ENCODE measurements around the gene DGCR6L. TPM values are rescaled to one million over a fixed set of nuclear protein-coding genes. Genes with fewer than 3 reads are reported as not detected.

Gene DGCR6L
- total and polyA plus RNA-seq, 2 of the 4 experiments (the other 2 are of a cell fraction), result 65.4 to 80.4 TPM

- H4K20me1 ChIP-seq (ENCODE audit: insufficient read depth, low read length), result no peaks in the 10 kb centered on the region
- H3K9ac ChIP-seq (ENCODE audit: low read depth, low read length), result no peak overlapping the region
- no peak overlapping the region for H2BK15ac ChIP-seq (ENCODE audit: low read depth, low read length)
- DNase-seq (no peak), ATAC-seq (ENCODE audit: low read depth) (no peak)
- no peaks in the 10 kb centered on the region for H3K36me3 ChIP-seq (ENCODE audit: control insufficient read depth, insufficient read depth, low read length)
- no TSS peak for BruUV-seq (replicated peaks)
- in situ Hi-C loops (cut with MboI; ENCODE audit: low sequenced_read_pairs) (no loop called here), dilution Hi-C loops (cut with HindIII; ENCODE audit: low sequenced_read_pairs, unreplicated experiment) (no loop called here), intact Hi-C loops (cut with micrococcal nuclease) (no loop called here)
- H4K8ac ChIP-seq (ENCODE audit: low read depth in 2 of 2, low read length in 2 of 2), result no peak overlapping the region
- H2BK20ac ChIP-seq (ENCODE audit: low read depth, low read length), result no peak overlapping the region
- no peak overlapping the region for H2AK9ac ChIP-seq (replicated peaks; ENCODE audit: low read depth, low read length, poor library complexity)
- H3K9me3 ChIP-seq (ENCODE audit: control insufficient read depth, insufficient read depth, low read length), result no peaks in the 10 kb centered on the region
- H3K27ac ChIP-seq (ENCODE audit: insufficient read depth, low read length), result no peak overlapping the region
- no peak overlapping the region for H4K91ac ChIP-seq (ENCODE audit: insufficient read depth, low read depth, low read length)
- no peak for TF ChIP-seq CTCF (conservative IDR thresholded peaks at IDR 0.05; ENCODE audit: low read depth, low read length)
- no peak for TF ChIP-seq RAD21 (IDR thresholded peaks at IDR 0.05; ENCODE audit: low read length)
- TF ChIP-seq MXI1 (IDR thresholded peaks at IDR 0.05; ENCODE audit: borderline replicate concordance, low read depth, low read length), result no peak
- TF ChIP-seq SMC3 (IDR thresholded peaks at IDR 0.05; ENCODE audit: low read depth, low read length), result no peak
- no peak for TF ChIP-seq ELK1 (IDR thresholded peaks at IDR 0.05; ENCODE audit: borderline replicate concordance, low read depth, low read length)
- no peak for TF ChIP-seq CEBPB (IDR thresholded peaks at IDR 0.05; ENCODE audit: low read depth, low read length)
- no peak overlapping the region for H3K18ac ChIP-seq (ENCODE audit: low read depth, low read length)
- no peak overlapping the region for H3K56ac ChIP-seq (ENCODE audit: extremely low read depth, insufficient read depth, low read length)
- H3K79me1 ChIP-seq (ENCODE audit: low read depth in 1 of 2, low read length in 2 of 2), result no peaks in the 10 kb centered on the region
- no peak overlapping the region for H3K4me3 ChIP-seq (ENCODE audit: insufficient read depth, low read depth, low read length)
- no peak overlapping the region for H3K4ac ChIP-seq (ENCODE audit: low read depth, low read length)
- peaks cover 14% of the 10 kb centered on the region for H3K27me3 ChIP-seq (ENCODE audit: control insufficient read depth, insufficient read depth, low read length)
- ChIA-PET POLR2A (ENCODE audit: unreplicated experiment) (interaction anchor here (0.6 kb wide), 1 partner anchor 155 kb away, joined by 14 read pairs; no protein-coding TSS in a partner anchor), CTCF (no interaction called here)
- no peak overlapping the region for H2BK5ac ChIP-seq (ENCODE audit: low read depth, low read length, poor library complexity, severe bottlenecking)
- no peak overlapping the region for H3K4me2 ChIP-seq (ENCODE audit: low read depth, low read length)
- H3K14ac ChIP-seq (replicated peaks; ENCODE audit: low read depth, low read length), result no peak overlapping the region
- 20% methylated on average over 1 of the region's 5 CpGs; no CpG with 5 or more reads in 1 of the 2 experiments for WGBS, 2 experiments (ENCODE audit: extremely low coverage in 2 of 2, insufficient read length in 1 of 2)
- no peaks in the 10 kb centered on the region for H3K9me1 ChIP-seq (ENCODE audit: insufficient read depth, low read length)
- H4K5ac ChIP-seq (ENCODE audit: low read depth, low read length), result no peak overlapping the region
- H3K23ac ChIP-seq (ENCODE audit: low read depth, low read length), result no peak overlapping the region
- H2BK120ac ChIP-seq (ENCODE audit: low read depth, low read length), result no peak overlapping the region
- H2AFZ ChIP-seq (replicated peaks; ENCODE audit: low read length, poor library complexity), result no peak overlapping the region
- H3K4me1 ChIP-seq (ENCODE audit: control insufficient read depth, insufficient read depth, low read length), result no peaks in the 10 kb centered on the region
- H2AK5ac ChIP-seq (ENCODE audit: low read depth, low read length), result no peak overlapping the region
Observed at GRCh38 chr22:20283674-20284066, 36.2 kb downstream of the DGCR6L start.
